Fibroblast of the conjunctiva (primary cell): ENCODE data around the gene BTBD16.

Source experiments
- DNase-seq: peaks from one replicate; pipeline ENCODE4 v3.0.0-alpha.2; 2010; ENCODE audit warnings: low read depth

The BTBD16 gene

GRCh38 chr10:122343135-122343800 is 72.2 kb downstream of the BTBD16 start:
- DNase-seq = no peak

GRCh38 chr10:122343936-122344335 is 72.8 kb downstream of the BTBD16 start:
- DNase-seq = no peak

- no peak for DNase-seq
Measured at GRCh38 chr10:122344741-122345258, 73.7 kb downstream of the BTBD16 start.

- no peak for DNase-seq
Measured at GRCh38 chr10:122346326-122346950, 75.3 kb downstream of the BTBD16 start.

GRCh38 chr10:122347170-122347841 is 76.2 kb downstream of the BTBD16 start:
- DNase-seq = no peak

- DNase-seq = no peak
Measured at GRCh38 chr10:122348512-122348911, 77.4 kb downstream of the BTBD16 start.

GRCh38 chr10:122348935-122349361 is 77.9 kb downstream of the BTBD16 start:
- no peak for DNase-seq

GRCh38 chr10:122349758-122350369 is 78.8 kb downstream of the BTBD16 start:
- DNase-seq = no peak

GRCh38 chr10:122350893-122351292 is 79.8 kb downstream of the BTBD16 start:
- no peak for DNase-seq

- no peak for DNase-seq
Measured at GRCh38 chr10:122352817-122353525, 81.9 kb downstream of the BTBD16 start.

GRCh38 chr10:122354383-122354782 is 83.3 kb downstream of the BTBD16 start:
- DNase-seq = no peak

- no peak for DNase-seq
Measured at GRCh38 chr10:122357685-122358084, 86.6 kb downstream of the BTBD16 start.

GRCh38 chr10:122359621-122360020 is 88.5 kb downstream of the BTBD16 start:
- no peak for DNase-seq

- DNase-seq = no peak
Measured at GRCh38 chr10:122361046-122361445, 90.0 kb downstream of the BTBD16 start.

- DNase-seq = no peak
Measured at GRCh38 chr10:122362031-122362592, 91.0 kb downstream of the BTBD16 start.

GRCh38 chr10:122362621-122363020 is 91.5 kb downstream of the BTBD16 start:
- DNase-seq = no peak

GRCh38 chr10:122363311-122363710 is 92.2 kb downstream of the BTBD16 start:
- DNase-seq = no peak

GRCh38 chr10:122363722-122364463 is 92.8 kb downstream of the BTBD16 start:
- no peak for DNase-seq

- no peak for DNase-seq
Measured at GRCh38 chr10:122368502-122369254, 97.6 kb downstream of the BTBD16 start.

GRCh38 chr10:122373108-122373507 is 102.0 kb downstream of the BTBD16 start:
- no peak for DNase-seq
